Keratinocyte (primary cell): ENCODE measurements around the gene FIBP.

Experiments
- CTCF ChIP-seq, 3 experiments: IDR thresholded peaks in 1 of 3; conservative IDR thresholded peaks in 1 of 3; optimal IDR thresholded peaks in 1 of 3; 2 replicates in 2 of 3; 3 replicates in 1 of 3; pipeline versions ENCODE3 to v1.5.1; 2011; ENCODE audit warnings: low read length in 3 of 3, mild to moderate bottlenecking in 3 of 3, moderate library complexity in 2 of 3, control low read depth in 1 of 3, inconsistent platforms in 1 of 3; ENCODE audit not compliant: insufficient read depth in 2 of 3; ENCODE audit errors: extremely low read depth in 1 of 3
- EZH2 ChIP-seq: IDR thresholded peaks from one replicate; pipeline ENCODE4 v1.6.1; 2012; ENCODE audit warnings: inconsistent platforms, mild to moderate bottlenecking, low read length, moderate library complexity

DNA sequence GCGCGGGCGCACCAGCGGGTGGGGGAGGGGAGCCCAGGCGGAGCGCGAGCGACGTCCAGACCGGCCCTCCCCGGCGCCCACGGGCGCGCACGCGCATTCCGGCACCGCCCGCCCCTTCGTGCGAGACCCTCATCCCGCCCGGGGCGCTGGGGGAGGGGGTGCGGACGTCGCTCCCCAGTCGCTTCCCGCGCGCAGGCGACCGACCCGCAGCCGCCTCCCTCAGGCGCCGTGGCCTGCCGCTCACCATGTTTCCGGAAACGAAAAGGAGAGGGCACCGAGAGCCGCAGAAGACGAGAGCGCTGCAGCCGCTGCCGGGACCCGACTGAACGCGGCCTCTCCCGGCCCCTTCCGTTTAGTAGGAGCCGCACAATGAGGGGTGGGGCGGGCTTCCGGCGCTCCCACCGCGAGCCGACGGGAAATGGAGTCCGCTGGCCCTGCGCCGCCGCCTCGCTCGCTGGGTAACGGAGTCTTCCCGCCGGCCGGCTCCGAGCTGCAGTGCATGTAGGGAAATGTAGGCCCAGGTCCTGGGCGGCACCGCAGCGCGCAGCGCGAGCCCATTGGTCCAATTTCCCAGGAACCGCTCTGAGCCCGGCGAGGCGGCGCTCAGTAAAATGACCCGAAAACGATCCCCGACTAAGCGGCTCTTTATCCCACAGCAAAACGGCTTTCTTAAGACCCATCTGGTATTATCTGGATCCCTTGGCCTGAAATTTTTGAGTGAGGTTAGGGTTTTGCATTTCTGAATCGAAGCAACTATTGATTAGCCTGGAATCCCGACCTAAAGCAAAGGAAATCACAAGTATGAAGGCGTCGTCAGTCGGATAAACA is 30.2 kb downstream of the FIBP start, which contains the start of gene CFL1:
- TF ChIP-seq CTCF (optimal IDR thresholded peaks at IDR 0.05 in 1 of 3, IDR thresholded peaks at IDR 0.05 in 1 of 3, conservative IDR thresholded peaks at IDR 0.05 in 1 of 3; ENCODE audit: extremely low read depth in 1 of 3, insufficient read depth in 2 of 3, low read length in 3 of 3) (no peak), EZH2 (no peak)
